ENCODE measurements around the gene WNT7A.

The WNT7A gene

GRCh38 chr3:13767896-13768295 is 112.0 kb downstream of the WNT7A start:
- DNase-seq: no peak

- no peak for DNase-seq
Measured at GRCh38 chr3:13767030-13767429, 112.8 kb downstream of the WNT7A start.

Data from activated CD4-positive, alpha-beta T cell treated with anti-CD3 and anti-CD28 coated beads, Interleukin-2, Interleukin-6, amounts not matched to agents 100 ng/mL and 50 ng/mL, durations not matched to agents 16 hours and 8 hours (primary cell).